ENCODE measurements around the gene VTI1A.

GRCh38 chr10:112859793-112860192, 412.8 kb downstream of the VTI1A start:
- no peak for TF ChIP-seq CTCF (IDR thresholded peaks at IDR 0.05)
- TF ChIP-seq POLR2A (IDR thresholded peaks at IDR 0.05), result no peak

Measured in esophagus squamous epithelium (tissue), 4 donors.